GM12873 (cell line): ENCODE data around the gene CCDC74B.
"Not testable (repeated sequence)": the region's sequence is repeated elsewhere in the genome, so short reads cannot be mapped to it uniquely, and the experiment has no call there.

Experiments used
- CTCF ChIP-seq: IDR thresholded peaks from 2 replicates; pipeline ENCODE4 v1.5.1; 2012; ENCODE audit warnings: low read depth, mild to moderate bottlenecking, moderate library complexity, low read length, control low read depth; ENCODE audit not compliant: insufficient read depth; ENCODE audit errors: missing control alignments

CCDC74B gene

GRCh38 chr2:130135692-130136541 lies 9.0 kb downstream of the CCDC74B start:
- no peak for TF ChIP-seq CTCF

GRCh38 chr2:130129120-130129829 lies 15.6 kb downstream of the CCDC74B start, which contains the start of gene POTEF:
Gene POTEF (minus strand): TSS chr2:130129222. CDS start chr2:130120515, 8,707 bp downstream.
- TF ChIP-seq CTCF, result not testable (repeated sequence)
